ENCODE measurements around the gene HBA2. TPM values are rescaled to one million over a fixed set of nuclear protein-coding genes. Genes with fewer than 3 reads are reported as not detected.
"Not testable (repeated sequence)": the region's sequence is repeated elsewhere in the genome, so short reads cannot be mapped to it uniquely, and the experiment has no call there.

Gene HBA2
- total and polyA plus RNA-seq, 2 experiments from 2014 or later: 1.9 to 7.8 TPM

GRCh38 chr16:164134-164823 is 8.4 kb upstream of the HBA2 start:
- H3K9me3 Mint-ChIP-seq; H3K27ac ChIP-seq (ENCODE audit: low read depth); H3K4me3 ChIP-seq; H3K79me2 ChIP-seq (replicated peaks; ENCODE audit: insufficient read depth); H2AFZ ChIP-seq; H3K36me3 ChIP-seq (ENCODE audit: insufficient read depth); H3F3A ChIP-seq (replicated peaks; ENCODE audit: low read depth); H3K4me2 ChIP-seq; H4K20me1 ChIP-seq (replicated peaks; ENCODE audit: insufficient read depth); H3K36me3 Mint-ChIP-seq (ENCODE audit: low read depth); H3K9me2 ChIP-seq (ENCODE audit: insufficient read depth); H3K27ac Mint-ChIP-seq; H3K4me3 Mint-ChIP-seq; DNase-seq (ENCODE audit: low spot score): not testable (repeated sequence)
- peaks cover 23% of the 10 kb centered on the region for H3K4me1 Mint-ChIP-seq
- ATAC-seq: peak; percentile 14
- H3K27me3 ChIP-seq (ENCODE audit: insufficient read depth): peaks cover 63% of the 10 kb centered on the region
- peaks cover 53% of the 10 kb centered on the region for H3K27me3 Mint-ChIP-seq (ENCODE audit: insufficient read depth, low read depth, poor library complexity)
- peaks cover 33% of the 10 kb centered on the region; the same call in 1 of the 2 replicates for H3K4me1 ChIP-seq (ENCODE audit: insufficient read depth)

DNA sequence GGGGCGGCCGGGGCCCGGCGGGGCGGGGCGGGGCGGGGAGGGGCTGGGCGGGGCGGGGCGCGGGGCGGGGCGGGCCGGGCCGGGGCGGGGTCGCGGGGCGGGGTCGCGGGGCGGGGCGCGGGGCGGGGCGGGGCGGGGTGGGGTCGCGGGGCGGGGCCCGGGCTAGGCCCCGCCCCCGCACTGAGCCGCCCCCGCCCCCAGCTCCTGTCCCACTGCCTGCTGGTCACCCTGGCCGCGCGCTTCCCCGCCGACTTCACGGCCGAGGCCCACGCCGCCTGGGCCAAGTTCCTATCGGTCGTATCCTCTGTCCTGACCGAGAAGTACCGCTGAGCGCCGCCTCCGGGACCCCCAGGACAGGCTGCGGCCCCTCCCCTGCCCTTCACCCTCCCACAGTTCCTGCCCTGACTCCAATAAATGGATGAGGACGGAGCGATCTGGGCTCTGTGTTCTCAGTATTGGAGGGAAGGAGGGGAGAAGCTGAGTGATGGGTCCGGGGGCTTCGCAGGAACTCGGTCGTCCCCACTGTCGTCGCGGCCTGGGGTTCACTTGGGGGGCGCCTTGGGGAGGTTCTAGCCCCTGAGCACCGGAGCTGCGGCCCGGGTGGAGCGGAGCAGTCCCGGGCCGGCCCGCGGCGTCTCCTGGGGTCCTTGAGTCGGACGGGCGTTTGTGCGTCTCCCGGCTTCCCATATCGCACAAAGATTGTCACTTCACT is 7.7 kb upstream of the HBA2 start:
- H3K4me3 ChIP-seq: peak overlapping the region; percentile 64
- TF ChIP-seq JUNB (IDR thresholded peaks at IDR 0.05; ENCODE audit: unreplicated experiment): no peak
- TF ChIP-seq POLR2AphosphoS5 (IDR thresholded peaks at IDR 0.05; ENCODE audit: low read depth): no peak
- no peak for TF ChIP-seq ETS1 (IDR thresholded peaks at IDR 0.05)
- TF ChIP-seq, protein P1, sequence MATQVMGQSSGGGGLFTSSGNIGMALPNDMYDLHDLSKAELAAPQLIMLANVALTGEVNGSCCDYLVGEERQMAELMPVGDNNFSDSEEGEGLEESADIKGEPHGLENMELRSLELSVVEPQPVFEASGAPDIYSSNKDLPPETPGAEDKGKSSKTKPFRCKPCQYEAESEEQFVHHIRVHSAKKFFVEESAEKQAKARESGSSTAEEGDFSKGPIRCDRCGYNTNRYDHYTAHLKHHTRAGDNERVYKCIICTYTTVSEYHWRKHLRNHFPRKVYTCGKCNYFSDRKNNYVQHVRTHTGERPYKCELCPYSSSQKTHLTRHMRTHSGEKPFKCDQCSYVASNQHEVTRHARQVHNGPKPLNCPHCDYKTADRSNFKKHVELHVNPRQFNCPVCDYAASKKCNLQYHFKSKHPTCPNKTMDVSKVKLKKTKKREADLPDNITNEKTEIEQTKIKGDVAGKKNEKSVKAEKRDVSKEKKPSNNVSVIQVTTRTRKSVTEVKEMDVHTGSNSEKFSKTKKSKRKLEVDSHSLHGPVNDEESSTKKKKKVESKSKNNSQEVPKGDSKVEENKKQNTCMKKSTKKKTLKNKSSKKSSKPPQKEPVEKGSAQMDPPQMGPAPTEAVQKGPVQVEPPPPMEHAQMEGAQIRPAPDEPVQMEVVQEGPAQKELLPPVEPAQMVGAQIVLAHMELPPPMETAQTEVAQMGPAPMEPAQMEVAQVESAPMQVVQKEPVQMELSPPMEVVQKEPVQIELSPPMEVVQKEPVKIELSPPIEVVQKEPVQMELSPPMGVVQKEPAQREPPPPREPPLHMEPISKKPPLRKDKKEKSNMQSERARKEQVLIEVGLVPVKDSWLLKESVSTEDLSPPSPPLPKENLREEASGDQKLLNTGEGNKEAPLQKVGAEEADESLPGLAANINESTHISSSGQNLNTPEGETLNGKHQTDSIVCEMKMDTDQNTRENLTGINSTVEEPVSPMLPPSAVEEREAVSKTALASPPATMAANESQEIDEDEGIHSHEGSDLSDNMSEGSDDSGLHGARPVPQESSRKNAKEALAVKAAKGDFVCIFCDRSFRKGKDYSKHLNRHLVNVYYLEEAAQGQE (IDR thresholded peaks at IDR 0.05; ENCODE audit: unreplicated experiment): no peak
- TF ChIP-seq NANOG (IDR thresholded peaks at IDR 0.05; ENCODE audit: borderline replicate concordance): no peak
- TF ChIP-seq ZNF331 (CRISPR knock-in tag; IDR thresholded peaks at IDR 0.05; ENCODE audit: low read depth): no peak
- peak; percentile 79 for TF ChIP-seq EZH2 (IDR thresholded peaks at IDR 0.05; ENCODE audit: low read depth, unreplicated experiment)
- TF ChIP-seq ZNF114 (CRISPR knock-in tag; IDR thresholded peaks at IDR 0.05): no peak
- TF ChIP-seq STAT1 (IDR thresholded peaks at IDR 0.05; ENCODE audit: unreplicated experiment): no peak
- no peak for TF ChIP-seq ZNF462 (CRISPR knock-in tag; IDR thresholded peaks at IDR 0.05)

More for the DNA sequence above, 7.7 kb upstream of the HBA2 start:
- H3K9me2 ChIP-seq (ENCODE audit: insufficient read depth): no peaks in the 10 kb centered on the region
- Mint-ChIP-seq H3K27me3 (ENCODE audit: insufficient read depth, low read depth, poor library complexity) (peaks cover 53% of the 10 kb centered on the region), H3K4me1 (peaks cover 29% of the 10 kb centered on the region), H3K9me3 (no peaks in the 10 kb centered on the region), H3K4me3 (peak overlapping the region; percentile 67), H3K36me3 (ENCODE audit: low read depth) (no peaks in the 10 kb centered on the region), H3K27ac (no peak overlapping the region)
- peaks cover 9% of the 10 kb centered on the region for H3F3A ChIP-seq (replicated peaks; ENCODE audit: low read depth)
- H3K27ac ChIP-seq (ENCODE audit: low read depth): no peak overlapping the region
- H4K20me1 ChIP-seq (replicated peaks; ENCODE audit: insufficient read depth): no peaks in the 10 kb centered on the region; the same call in 1 of the 2 replicates
- peaks cover 67% of the 10 kb centered on the region for H3K27me3 ChIP-seq (ENCODE audit: insufficient read depth)
- no peaks in the 10 kb centered on the region for H3K79me2 ChIP-seq (replicated peaks; ENCODE audit: insufficient read depth)
- peak; percentile 58 for DNase-seq (ENCODE audit: low spot score)
- ATAC-seq: peak; percentile 17
- H2AFZ ChIP-seq: peak overlapping the region; percentile 94
- H3K36me3 ChIP-seq (ENCODE audit: insufficient read depth): no peaks in the 10 kb centered on the region
- peak overlapping the region; percentile 88 for H3K4me2 ChIP-seq
- peaks cover 34% of the 10 kb centered on the region; the same call in 1 of the 2 replicates for H3K4me1 ChIP-seq (ENCODE audit: insufficient read depth)
